IMR-90 (cell line): ENCODE measurements around the gene MPRIP. TPM values are rescaled to one million over a fixed set of nuclear protein-coding genes. Genes with fewer than 3 reads are reported as not detected.
A peak's percentile ranks its signal among the peaks of the same experiment; 100 is the strongest.

Experiments used
- ATAC-seq: fragments of 200-7000 bp; cut with Tn5 transposase; 2 replicates; pipeline ENCODE4 v1.9.1; 2020; ENCODE audit warnings: low read depth, mild to moderate bottlenecking, moderate library complexity
- BruUV-seq: library from RNA; stranded (reverse); fragments of 400-500 nt; replicated peaks from 2 replicates; lab custom pipeline; 2021; lab: Mats Ljungman, UMichigan
- CTCF ChIA-PET: fragments of 300-600 bp; formaldehyde crosslinking; extraction: SDS; loops from one replicate; lab custom pipeline; 2021; ENCODE audit warnings: antibody characterized with exemption; lab: Yijun Ruan, JAX
- POLR2A ChIA-PET: fragments of 300-600 bp; sonication (Branson Sonifier 250); formaldehyde crosslinking; loops from one replicate; lab custom pipeline; 2022; ENCODE audit warnings: antibody characterized with exemption; ENCODE audit not compliant: unreplicated experiment; lab: Charles Lee
- DNase-seq: peaks from one replicate; pipeline ENCODE4 v3.0.0; 2013
- H2AFZ ChIP-seq: replicated peaks from 2 replicates; pipeline ENCODE3; 2013; ENCODE audit warnings: low read length, mild to moderate bottlenecking; ENCODE audit not compliant: poor library complexity
- H2AK5ac ChIP-seq: 2 replicates; pipeline ENCODE4 v1.6.1; 2013; ENCODE audit warnings: low read depth, low read length, inconsistent platforms
- H2AK9ac ChIP-seq: replicated peaks from 2 replicates; pipeline ENCODE3; 2013; ENCODE audit warnings: mild to moderate bottlenecking, low read depth, low read length, moderate library complexity; ENCODE audit not compliant: poor library complexity
- H2BK120ac ChIP-seq: 2 replicates; pipeline ENCODE4 v1.6.1; 2013; ENCODE audit warnings: low read depth, low read length, inconsistent platforms
- H2BK15ac ChIP-seq: 3 replicates; pipeline ENCODE4 v1.6.1; 2013; ENCODE audit warnings: low read depth, low read length, inconsistent platforms
- H2BK20ac ChIP-seq: 2 replicates; pipeline ENCODE4 v1.6.1; 2013; ENCODE audit warnings: low read depth, mild to moderate bottlenecking, inconsistent platforms, low read length, moderate library complexity
- H2BK5ac ChIP-seq: 2 replicates; pipeline ENCODE4 v1.6.1; 2013; ENCODE audit warnings: mild to moderate bottlenecking, low read depth, low read length, inconsistent platforms; ENCODE audit not compliant: poor library complexity, severe bottlenecking
- H3K14ac ChIP-seq: replicated peaks from 2 replicates; pipeline ENCODE4 v1.6.1; 2013; ENCODE audit warnings: low read depth, low read length, inconsistent platforms
- H3K18ac ChIP-seq: 2 replicates; pipeline ENCODE4 v1.6.1; 2013; ENCODE audit warnings: low read depth, low read length, control low read depth
- H3K23ac ChIP-seq: 2 replicates; pipeline ENCODE4 v1.6.1; 2013; ENCODE audit warnings: low read depth, low read length, inconsistent platforms
- H3K27ac ChIP-seq: 2 replicates; pipeline ENCODE4 v1.5.1; 2013; ENCODE audit warnings: mild to moderate bottlenecking, control low read depth, low read length; ENCODE audit not compliant: insufficient read depth
- H3K27me3 ChIP-seq: 2 replicates; pipeline ENCODE4 v1.6.1; 2013; ENCODE audit warnings: low read length; ENCODE audit not compliant: control insufficient read depth, insufficient read depth
- H3K36me3 ChIP-seq: 2 replicates; pipeline ENCODE4 v1.6.1; 2013; ENCODE audit warnings: low read length, mixed read lengths; ENCODE audit not compliant: control insufficient read depth, insufficient read depth
- H3K4ac ChIP-seq: 2 replicates; pipeline ENCODE4 v1.6.1; 2013; ENCODE audit warnings: low read depth, low read length, inconsistent platforms
- H3K4me1 ChIP-seq: 2 replicates; pipeline ENCODE4 v1.6.1; 2013; ENCODE audit warnings: low read length, mixed read lengths; ENCODE audit not compliant: control insufficient read depth, insufficient read depth
- H3K4me2 ChIP-seq: 2 replicates; pipeline ENCODE4 v1.6.1; 2013; ENCODE audit warnings: low read depth, mild to moderate bottlenecking, control low read depth, low read length, moderate library complexity
- H3K4me3 ChIP-seq: 2 replicates; pipeline ENCODE4 v1.5.1; 2013; ENCODE audit warnings: low read depth, mild to moderate bottlenecking, control low read depth, low read length, moderate library complexity; ENCODE audit not compliant: insufficient read depth
- H3K56ac ChIP-seq: 2 replicates; pipeline ENCODE4 v1.6.1; 2013; ENCODE audit warnings: low read length, inconsistent platforms; ENCODE audit not compliant: insufficient read depth; ENCODE audit errors: extremely low read depth
- H3K79me1 ChIP-seq, 2 experiments: 2 replicates each; pipeline ENCODE4 v1.6.1; 2013; ENCODE audit warnings: low read length in 2 of 2, inconsistent platforms in 1 of 2, low read depth in 1 of 2
- H3K9ac ChIP-seq: 2 replicates; pipeline ENCODE4 v1.6.1; 2013; ENCODE audit warnings: low read depth, low read length, control low read depth
- H3K9me1 ChIP-seq: 2 replicates; pipeline ENCODE4 v1.6.1; 2013; ENCODE audit warnings: low read length, inconsistent platforms; ENCODE audit not compliant: insufficient read depth
- H3K9me3 ChIP-seq: 2 replicates; pipeline ENCODE4 v1.6.1; 2013; ENCODE audit warnings: low read length; ENCODE audit not compliant: control insufficient read depth, insufficient read depth
- H4K20me1 ChIP-seq: 2 replicates; pipeline ENCODE4 v1.6.1; 2013; ENCODE audit warnings: low read length, inconsistent platforms; ENCODE audit not compliant: insufficient read depth
- H4K5ac ChIP-seq: 2 replicates; pipeline ENCODE4 v1.6.1; 2013; ENCODE audit warnings: mild to moderate bottlenecking, low read depth, low read length, control low read depth
- H4K8ac ChIP-seq, 2 experiments: 2 replicates each; pipeline ENCODE4 v1.6.1; 2013; ENCODE audit warnings: low read depth in 2 of 2, low read length in 2 of 2, control low read depth in 1 of 2, inconsistent platforms in 1 of 2
- H4K91ac ChIP-seq: 2 replicates; pipeline ENCODE4 v1.6.1; 2013; ENCODE audit warnings: low read depth, low read length, inconsistent platforms; ENCODE audit not compliant: insufficient read depth
- CEBPB ChIP-seq: IDR thresholded peaks from 2 replicates; pipeline ENCODE4 v1.6.1; 2012; ENCODE audit warnings: low read depth, low read length, improper control_type of control experiment
- CHD1 ChIP-seq: IDR thresholded peaks from 2 replicates; pipeline ENCODE4 v1.6.1; 2012; ENCODE audit warnings: low read depth, low read length, improper control_type of control experiment
- CTCF ChIP-seq: conservative IDR thresholded peaks from 2 replicates; pipeline ENCODE4 v1.5.1; 2012; ENCODE audit warnings: mild to moderate bottlenecking, low read depth, low read length, improper control_type of control experiment
- FOS ChIP-seq: fragments of 150-350 bp; IDR thresholded peaks from 2 replicates; pipeline ENCODE4 v1.6.1; 2016; ENCODE audit warnings: low read depth, low read length
- MAFK ChIP-seq: IDR thresholded peaks from 2 replicates; pipeline ENCODE4 v1.6.1; 2012; ENCODE audit warnings: low read depth, low read length, improper control_type of control experiment
- MAZ ChIP-seq: IDR thresholded peaks from 2 replicates; pipeline ENCODE4 v1.6.1; 2012; ENCODE audit warnings: low read depth, mild to moderate bottlenecking, low read length, improper control_type of control experiment, moderate library complexity, borderline replicate concordance
- MXI1 ChIP-seq: IDR thresholded peaks from 2 replicates; pipeline ENCODE4 v1.6.1; 2012; ENCODE audit warnings: low read depth, mild to moderate bottlenecking, low read length, moderate library complexity, borderline replicate concordance
- NFE2L2 ChIP-seq: fragments of 150-350 bp; IDR thresholded peaks from 2 replicates; pipeline ENCODE4 v1.6.1; 2016; ENCODE audit warnings: low read depth, mild to moderate bottlenecking, low read length
- POLR2A ChIP-seq: IDR thresholded peaks from 2 replicates; pipeline ENCODE4 v1.6.1; 2012; ENCODE audit warnings: mild to moderate bottlenecking, low read depth, low read length
- RAD21 ChIP-seq: IDR thresholded peaks from 2 replicates; pipeline ENCODE4 v1.6.1; 2012; ENCODE audit warnings: low read length, improper control_type of control experiment
- RCOR1 ChIP-seq: IDR thresholded peaks from 2 replicates; pipeline ENCODE4 v1.6.1; 2012; ENCODE audit warnings: mild to moderate bottlenecking, low read length, improper control_type of control experiment; ENCODE audit not compliant: insufficient replicate concordance
- RFX5 ChIP-seq: IDR thresholded peaks from 2 replicates; pipeline ENCODE4 v1.8.0; 2012; ENCODE audit warnings: low read depth, mild to moderate bottlenecking, low read length, moderate library complexity
- SMC3 ChIP-seq: fragments of 150-350 bp; IDR thresholded peaks from 2 replicates; pipeline ENCODE4 v1.6.1; 2016; ENCODE audit warnings: low read depth, mild to moderate bottlenecking, antibody characterized with exemption, low read length, moderate library complexity
- USF2 ChIP-seq: fragments of 150-350 bp; IDR thresholded peaks from 2 replicates; pipeline ENCODE4 v1.6.1; 2017; ENCODE audit warnings: mild to moderate bottlenecking, antibody characterized with exemption, low read length, low read depth
- WGBS, 2 experiments: methylation state at CpG; one replicate each; pipeline versions ENCODE4 v1.1.5 to v1.1.7; 2013; ENCODE audit warnings: missing lambda C conversion rate in 2 of 2; ENCODE audit not compliant: insufficient read length in 1 of 2; ENCODE audit errors: extremely low coverage in 2 of 2; 5-methylcytosine and 5-hydroxymethylcytosine counted together
- dilution Hi-C: fragments of 300-500 bp; cut with HindIII; formaldehyde crosslinking; loops from one replicate; pipeline ENCODE4 v1.14.3; 2018; ENCODE audit warnings: low sequenced_read_pairs; ENCODE audit not compliant: unreplicated experiment
- in situ Hi-C: fragments of 300-500 bp; cut with MboI; formaldehyde crosslinking; loops from 3 replicates; pipeline ENCODE4 v1.14.3; 2019; ENCODE audit warnings: low sequenced_read_pairs, inconsistent platforms, mixed read lengths
- intact Hi-C: fragments of 100-400 bp; cut with micrococcal nuclease; formaldehyde crosslinking; loops from 2 replicates; pipeline ENCODE4 v1.10.0; 2022
- polyA plus RNA-seq, 3 experiments: library from polyadenylated mRNA; depleted of rRNA; stranded (reverse); fragments of >200 nt; gene quantifications; 2 replicates each; pipeline ENCODE4 v1.2.3, GENCODE V29; 2012; ENCODE audit warnings: low replicate concordance in 1 of 3
- total RNA-seq: library from RNA; depleted of rRNA; stranded (reverse); fragments of >200 nt; gene quantifications from 2 replicates; pipeline ENCODE4 v1.2.3, GENCODE V29; 2012
- TF ChIP-seq, protein P1 (sequence below): fragments of 150-350 bp; IDR thresholded peaks from 2 replicates; pipeline ENCODE4 v1.6.1; 2016; ENCODE audit warnings: low read depth, mild to moderate bottlenecking, low read length, moderate library complexity, borderline replicate concordance

The MPRIP gene
- total and polyA plus RNA-seq, 2 of the 4 experiments (the other 2 are of a cell fraction), result 111 to 149 TPM

GRCh38 chr17:17206913-17207335 lies 164.7 kb downstream of the MPRIP start:
- Histone ChIP-seq H3K79me1 (peaks cover 0 to 7% of the 10 kb centered on the region in 2 experiments; a peak in 2 of 4 replicates), H3K4me3 (no peak overlapping the region), H3K4me1 (peaks cover 16% of the 10 kb centered on the region), H2BK20ac (peak overlapping the region; percentile 44; the same call in 1 of the 2 replicates), H2AFZ (peak overlapping the region; percentile 85), H2AK9ac (peak overlapping the region; percentile 75), H3K9me3 (no peaks in the 10 kb centered on the region), H4K91ac (no peak overlapping the region), H3K18ac (peak overlapping the region; percentile 29; the same call in 1 of the 2 replicates), H2BK120ac (peak overlapping the region; percentile 52; the same call in 1 of the 2 replicates), H3K27me3 (no peaks in the 10 kb centered on the region), H3K36me3 (peaks cover 5% of the 10 kb centered on the region), H3K23ac (no peak overlapping the region; the same call in 1 of the 2 replicates), H3K9ac (no peak overlapping the region), H4K20me1 (peaks cover 4% of the 10 kb centered on the region; the same call in 1 of the 2 replicates), H2AK5ac (peak overlapping the region; percentile 70; the same call in 1 of the 2 replicates), H2BK15ac (no peak overlapping the region), H3K27ac (no peak overlapping the region), H3K9me1 (peaks cover 15% of the 10 kb centered on the region; the same call in 1 of the 2 replicates), H2BK5ac (no peak overlapping the region), H3K56ac (no peak overlapping the region), H4K5ac (no peak overlapping the region), H3K4ac (peak overlapping the region; percentile 75), H3K14ac (peak overlapping the region; percentile 62; the same call in 1 of the 2 replicates), H3K4me2 (no peak overlapping the region), H4K8ac (peak overlapping the region in 1 of 2 experiments; percentile 59; a peak in 2 of 4 replicates)
- ATAC-seq (no peak; the same call in 1 of the 2 replicates), DNase-seq (no peak)
- 76% methylated on average over 10 of the region's 16 CpGs; no CpG with 5 or more reads in 1 of the 2 experiments for WGBS, 2 experiments
- no TSS peak for BruUV-seq
- ChIA-PET POLR2A (no interaction called here), CTCF (interaction anchor here (0.6 kb wide), 1 partner anchor 17 kb away, joined by 3 read pairs; no protein-coding TSS in a partner anchor)
- dilution Hi-C loops (no loop called here), intact Hi-C loops (no loop called here), in situ Hi-C loops (no loop called here)
- no peak for TF ChIP-seq FOS
- TF ChIP-seq MAFK, result no peak
- TF ChIP-seq, protein P1, sequence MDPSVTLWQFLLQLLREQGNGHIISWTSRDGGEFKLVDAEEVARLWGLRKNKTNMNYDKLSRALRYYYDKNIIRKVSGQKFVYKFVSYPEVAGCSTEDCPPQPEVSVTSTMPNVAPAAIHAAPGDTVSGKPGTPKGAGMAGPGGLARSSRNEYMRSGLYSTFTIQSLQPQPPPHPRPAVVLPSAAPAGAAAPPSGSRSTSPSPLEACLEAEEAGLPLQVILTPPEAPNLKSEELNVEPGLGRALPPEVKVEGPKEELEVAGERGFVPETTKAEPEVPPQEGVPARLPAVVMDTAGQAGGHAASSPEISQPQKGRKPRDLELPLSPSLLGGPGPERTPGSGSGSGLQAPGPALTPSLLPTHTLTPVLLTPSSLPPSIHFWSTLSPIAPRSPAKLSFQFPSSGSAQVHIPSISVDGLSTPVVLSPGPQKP, result no peak
- no peak for TF ChIP-seq NFE2L2
- TF ChIP-seq CEBPB, result no peak
- no peak for TF ChIP-seq MAZ
- no peak for TF ChIP-seq USF2
- TF ChIP-seq CHD1, result no peak
- TF ChIP-seq POLR2A, result no peak
- no peak for TF ChIP-seq CTCF
- TF ChIP-seq RAD21, result no peak
- TF ChIP-seq RFX5, result no peak
- no peak for TF ChIP-seq RCOR1
- no peak for TF ChIP-seq SMC3
- no peak for TF ChIP-seq MXI1
